ENCODE data around the gene VGLL2.
"Not testable (repeated sequence)": the region's sequence is repeated elsewhere in the genome, so short reads cannot be mapped to it uniquely, and the experiment has no call there.

GRCh38 chr6:117244571-117244970 is 20.8 kb upstream of the VGLL2 start:
- TF ChIP-seq FOXK2 (IDR thresholded peaks at IDR 0.05); FOXA1 (IDR thresholded peaks at IDR 0.05); SP1 (IDR thresholded peaks at IDR 0.05); BHLHE40 (IDR thresholded peaks at IDR 0.05; ENCODE audit: borderline replicate concordance); TARDBP (IDR thresholded peaks at IDR 0.05); HDGF (IDR thresholded peaks at IDR 0.05; ENCODE audit: borderline replicate concordance); FOXM1 (IDR thresholded peaks at IDR 0.05; ENCODE audit: borderline replicate concordance); ZNF384 (IDR thresholded peaks at IDR 0.05); NFRKB (IDR thresholded peaks at IDR 0.05); LEF1 (IDR thresholded peaks at IDR 0.05; ENCODE audit: borderline replicate concordance): not testable (repeated sequence)

All from HEK293T (cell line).